PFSK-1 (cell line): ENCODE data around the gene BRD3OS.

Experiments used
- FOXP2 ChIP-seq: optimal IDR thresholded peaks from 2 replicates; pipeline ENCODE3; 2011; ENCODE audit warnings: borderline replicate concordance, control low read depth, inconsistent platforms; ENCODE audit not compliant: insufficient read depth; ENCODE audit errors: extremely low read length, extremely low read depth
- POLR2AphosphoS5 ChIP-seq: IDR thresholded peaks from 2 replicates; pipeline ENCODE4 v1.6.1; 2012; ENCODE audit warnings: low read depth, mild to moderate bottlenecking, control low read depth, low read length, moderate library complexity
- SIN3A ChIP-seq: IDR thresholded peaks from 2 replicates; pipeline ENCODE4 v1.6.1; 2012; ENCODE audit warnings: mild to moderate bottlenecking, low read length, moderate library complexity, borderline replicate concordance; ENCODE audit not compliant: insufficient read depth
- TAF1 ChIP-seq: IDR thresholded peaks from 2 replicates; pipeline ENCODE4 v1.6.1; 2012; ENCODE audit warnings: low read length, control low read depth, borderline replicate concordance; ENCODE audit not compliant: insufficient read depth
- TF ChIP-seq, protein P1 (sequence below), 2 experiments: IDR thresholded peaks; 2 replicates each; pipeline versions ENCODE4 v1.6.1 to v1.8.0; 2011 to 2012; ENCODE audit warnings: low read depth in 2 of 2, low read length in 2 of 2, control low read depth in 1 of 2, inconsistent platforms in 1 of 2, mild to moderate bottlenecking in 1 of 2, moderate library complexity in 1 of 2; ENCODE audit not compliant: insufficient read depth in 1 of 2

BRD3OS gene

GRCh38 chr9:134025606-134026541 lies 593 bp downstream of the BRD3OS start:
- TF ChIP-seq SIN3A (no peak), POLR2AphosphoS5 (no peak), TAF1 (no peak), FOXP2 (no peak)
- TF ChIP-seq, protein P1, sequence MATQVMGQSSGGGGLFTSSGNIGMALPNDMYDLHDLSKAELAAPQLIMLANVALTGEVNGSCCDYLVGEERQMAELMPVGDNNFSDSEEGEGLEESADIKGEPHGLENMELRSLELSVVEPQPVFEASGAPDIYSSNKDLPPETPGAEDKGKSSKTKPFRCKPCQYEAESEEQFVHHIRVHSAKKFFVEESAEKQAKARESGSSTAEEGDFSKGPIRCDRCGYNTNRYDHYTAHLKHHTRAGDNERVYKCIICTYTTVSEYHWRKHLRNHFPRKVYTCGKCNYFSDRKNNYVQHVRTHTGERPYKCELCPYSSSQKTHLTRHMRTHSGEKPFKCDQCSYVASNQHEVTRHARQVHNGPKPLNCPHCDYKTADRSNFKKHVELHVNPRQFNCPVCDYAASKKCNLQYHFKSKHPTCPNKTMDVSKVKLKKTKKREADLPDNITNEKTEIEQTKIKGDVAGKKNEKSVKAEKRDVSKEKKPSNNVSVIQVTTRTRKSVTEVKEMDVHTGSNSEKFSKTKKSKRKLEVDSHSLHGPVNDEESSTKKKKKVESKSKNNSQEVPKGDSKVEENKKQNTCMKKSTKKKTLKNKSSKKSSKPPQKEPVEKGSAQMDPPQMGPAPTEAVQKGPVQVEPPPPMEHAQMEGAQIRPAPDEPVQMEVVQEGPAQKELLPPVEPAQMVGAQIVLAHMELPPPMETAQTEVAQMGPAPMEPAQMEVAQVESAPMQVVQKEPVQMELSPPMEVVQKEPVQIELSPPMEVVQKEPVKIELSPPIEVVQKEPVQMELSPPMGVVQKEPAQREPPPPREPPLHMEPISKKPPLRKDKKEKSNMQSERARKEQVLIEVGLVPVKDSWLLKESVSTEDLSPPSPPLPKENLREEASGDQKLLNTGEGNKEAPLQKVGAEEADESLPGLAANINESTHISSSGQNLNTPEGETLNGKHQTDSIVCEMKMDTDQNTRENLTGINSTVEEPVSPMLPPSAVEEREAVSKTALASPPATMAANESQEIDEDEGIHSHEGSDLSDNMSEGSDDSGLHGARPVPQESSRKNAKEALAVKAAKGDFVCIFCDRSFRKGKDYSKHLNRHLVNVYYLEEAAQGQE (IDR thresholded peaks at IDR 0.05; ENCODE audit: insufficient read depth in 1 of 2, low read depth in 2 of 2, low read length in 2 of 2) = no peak

DNA sequence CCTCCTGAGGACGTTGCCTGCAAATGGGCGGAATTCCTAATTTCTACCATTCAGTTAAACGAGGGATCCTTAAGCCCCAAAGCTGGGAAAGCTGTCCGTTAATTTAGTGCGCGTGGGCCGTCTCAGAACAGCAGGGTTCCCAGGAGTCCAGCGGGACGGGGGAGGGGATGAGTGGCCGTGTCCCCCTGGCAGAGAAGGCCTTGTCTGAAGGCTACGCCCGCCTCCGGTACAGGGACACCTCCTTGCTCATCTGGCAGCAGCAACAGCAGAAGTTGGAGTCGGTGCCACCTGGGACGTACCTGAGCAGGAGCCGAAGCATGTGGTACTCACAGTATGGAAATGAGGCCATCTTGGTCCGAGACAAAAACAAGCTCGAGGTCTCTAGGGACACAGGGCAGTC lies 1.3 kb downstream of the BRD3OS start:
- TF ChIP-seq FOXP2 (no peak), TAF1 (no peak), SIN3A (no peak), POLR2AphosphoS5 (no peak)
- TF ChIP-seq, protein P1 (IDR thresholded peaks at IDR 0.05; ENCODE audit: insufficient read depth in 1 of 2, low read depth in 2 of 2, low read length in 2 of 2) = no peak

DNA sequence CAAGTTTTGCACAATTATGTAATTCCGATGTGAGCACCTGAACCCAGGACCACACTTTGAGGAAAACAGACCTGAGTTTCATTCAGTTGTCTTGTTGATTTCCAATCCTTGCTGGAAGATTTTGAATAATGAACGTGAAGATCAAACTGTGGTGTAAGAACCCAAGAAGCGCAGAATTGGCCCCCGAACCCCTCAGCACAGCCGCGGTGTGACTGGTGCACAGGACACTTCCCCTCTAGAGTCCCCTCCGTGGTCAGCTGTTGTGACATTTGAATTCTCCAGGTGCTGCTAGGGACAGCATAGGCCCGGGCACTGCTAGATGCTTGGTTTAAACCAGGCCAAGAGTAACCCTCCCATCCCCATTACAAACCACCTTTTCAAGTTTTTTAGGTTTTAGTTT lies 1.7 kb downstream of the BRD3OS start:
- TF ChIP-seq FOXP2 (no peak), TAF1 (no peak), POLR2AphosphoS5 (no peak), SIN3A (no peak)
- TF ChIP-seq, protein P1 (IDR thresholded peaks at IDR 0.05; ENCODE audit: insufficient read depth in 1 of 2, low read depth in 2 of 2, low read length in 2 of 2) = no peak

DNA sequence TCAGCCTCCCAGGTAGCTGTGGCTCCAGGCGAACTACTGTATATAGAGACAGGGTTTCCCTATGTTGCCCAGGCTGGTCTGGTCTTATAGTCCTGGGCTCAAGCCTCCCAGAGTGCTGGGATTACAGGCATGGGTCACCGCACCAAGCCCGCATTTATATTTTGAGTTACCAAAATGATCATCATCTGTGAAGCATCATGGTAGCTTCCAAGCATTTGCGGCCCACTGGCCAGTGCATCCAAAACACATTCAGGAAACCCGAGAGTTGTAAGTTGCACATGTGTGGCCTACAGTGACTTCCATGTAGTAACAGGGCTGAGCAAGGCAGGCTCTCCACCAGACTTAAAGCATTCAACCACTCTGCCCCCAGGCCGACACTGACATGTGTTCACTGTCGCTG lies 2.3 kb downstream of the BRD3OS start:
- TF ChIP-seq TAF1 = no peak
- no peak for TF ChIP-seq SIN3A
- TF ChIP-seq FOXP2 = no peak
- no peak for TF ChIP-seq POLR2AphosphoS5
- TF ChIP-seq, protein P1 (IDR thresholded peaks at IDR 0.05; ENCODE audit: insufficient read depth in 1 of 2, low read depth in 2 of 2, low read length in 2 of 2) = no peak
